Sigmoid colon (tissue), 7 donors: ENCODE results near the gene EPOP. TPM values are rescaled to one million over a fixed set of nuclear protein-coding genes. Genes with fewer than 3 reads are reported as not detected.

Source experiments
- polyA plus RNA-seq, 3 donors: library from polyadenylated mRNA; stranded (reverse); fragments of 200-250 nt; gene quantifications; one replicate each; pipeline ENCODE4 v1.2.3, GENCODE V29; 2013
- small RNA-seq, 3 donors: library from RNA; depleted of rRNA; stranded (forward); fragments of <200 nt; gene quantifications; one replicate each; pipeline ENCODE3, GENCODE V24; 2016
- total RNA-seq, 4 donors: library from RNA; depleted of rRNA; stranded (reverse); fragments of >200 nt; gene quantifications; one replicate each; pipeline ENCODE4 v1.1.0, GENCODE V29; 2016
- donor health status: healthy with polysubstance abuse.
- donor health status: Bipolar disorder and iron deficiency.
- donor health status: healthy.

EPOP gene
- total and polyA plus RNA-seq, 7 donors: 0.36 to 2.8 (median 2.0) TPM; not detected in 2

Small RNA genes lying within 50 kb of the gene (small RNA-seq; reads per million reads assigned to genes)
- gene MIR4726: 0 to 0.12 (median 0) reads per million in 3 donors
- 0 to 3.1 (median 0.43) reads per million in 3 donors for gene MIR4734

Other genes starting within 250 kb of the EPOP start
- 10 to 100 TPM; 11.2 to 42.1 (median 28.5) TPM for gene ARHGAP23, start 246.5 kb downstream of the EPOP start, total RNA-seq
- 1 to 10 TPM in 2 of 3 donors, under 1 TPM in 1; 0.69 to 9.8 (median 3.0) TPM for gene ARHGAP23, start 246.5 kb downstream of the EPOP start, polyA plus RNA-seq
- gene SRCIN1, start 69.0 kb downstream of the EPOP start, total RNA-seq: 1 to 10 TPM in 3 of 4 donors, under 1 TPM in 1; 0.81 to 9.4 (median 1.7) TPM
- gene SRCIN1, start 69.0 kb downstream of the EPOP start, polyA plus RNA-seq: 1 to 10 TPM in 2 of 3 donors, not detected in 1; 1.1 to 1.2 TPM
- 10 to 100 TPM; 48.9 to 90.3 (median 69.9) TPM for gene MLLT6, start 30.3 kb upstream of the EPOP start, total RNA-seq
- 10 to 100 TPM; 15.3 to 86.5 (median 16.2) TPM for gene MLLT6, start 30.3 kb upstream of the EPOP start, polyA plus RNA-seq
- gene CISD3, start 55.4 kb upstream of the EPOP start, total RNA-seq: 10 to 100 TPM in 3 of 4 donors, 1 to 10 TPM in 1; 9.2 to 19.3 (median 14.6) TPM
- 100 to 1,000 TPM; 104 to 115 (median 108) TPM for gene CISD3, start 55.4 kb upstream of the EPOP start, polyA plus RNA-seq
- 1 to 10 TPM; 4.3 to 8.9 (median 5.6) TPM for gene PCGF2, start 73.4 kb upstream of the EPOP start, total RNA-seq
- 10 to 100 TPM; 19.6 to 32.6 (median 22.8) TPM for gene PCGF2, start 73.4 kb upstream of the EPOP start, polyA plus RNA-seq
- gene PSMB3, start 77.8 kb upstream of the EPOP start, total RNA-seq: 100 to 1,000 TPM; 135 to 198 (median 153) TPM
- gene PSMB3, start 77.8 kb upstream of the EPOP start, polyA plus RNA-seq: 100 to 1,000 TPM; 246 to 280 (median 258) TPM
- gene PIP4K2B, start 124.6 kb upstream of the EPOP start, total RNA-seq: 10 to 100 TPM; 44.1 to 50.1 (median 44.6) TPM
- gene PIP4K2B, start 124.6 kb upstream of the EPOP start, polyA plus RNA-seq: 10 to 100 TPM in 1 of 3 donors, 1 to 10 TPM in 2; 5.1 to 21.6 (median 6.6) TPM
- 10 to 100 TPM; 15.6 to 32.4 (median 17.3) TPM for gene CWC25, start 150.4 kb upstream of the EPOP start, total RNA-seq
- gene CWC25, start 150.4 kb upstream of the EPOP start, polyA plus RNA-seq: 10 to 100 TPM; 11.3 to 16.4 (median 11.4) TPM
- gene RPL23, start 178.8 kb upstream of the EPOP start, total RNA-seq: 1,000 to 10,000 TPM; 1,692 to 2,841 (median 2,464) TPM
- 1,000 to 10,000 TPM; 2,289 to 3,780 (median 2,728) TPM for gene RPL23, start 178.8 kb upstream of the EPOP start, polyA plus RNA-seq
- gene LASP1, start 195.1 kb upstream of the EPOP start, total RNA-seq: 10 to 100 TPM; 27.6 to 64.8 (median 42.2) TPM
- gene LASP1, start 195.1 kb upstream of the EPOP start, polyA plus RNA-seq: 100 to 1,000 TPM; 122 to 205 (median 182) TPM